Measurements from ENCODE around the gene BCL11A. TPM values are rescaled to one million over a fixed set of nuclear protein-coding genes. Genes with fewer than 3 reads are reported as not detected.
"Not testable (repeated sequence)": the region's sequence is repeated elsewhere in the genome, so short reads cannot be mapped to it uniquely, and the experiment has no call there.

BCL11A gene
- total and polyA plus RNA-seq, 4 donors: 0.08 to 8.5 (median 0.47) TPM

GRCh38 chr2:60423505-60423904 lies 129.9 kb downstream of the BCL11A start:
- Histone ChIP-seq H3K9ac (ENCODE audit: low read depth in 1 of 2, low read length in 2 of 2) (no peak overlapping the region), H3K9me3 (ENCODE audit: control insufficient read depth in 4 of 4, low read length in 3 of 4) (no peaks in the 10 kb centered on the region), H3K27ac (ENCODE audit: low read depth in 1 of 2, low read length in 2 of 2) (no peak overlapping the region), H3K36me3 (ENCODE audit: control insufficient read depth in 4 of 4, insufficient read depth in 3 of 4, low read depth in 1 of 4, low read length in 3 of 4) (peaks cover 0 to 1% (median 0%) of the 10 kb centered on the region in 4 donors), H3K4me3 (ENCODE audit: low read depth in 1 of 3, low read length in 3 of 3) (no peak overlapping the region), H3K4me1 (ENCODE audit: control insufficient read depth in 4 of 4, insufficient read depth in 4 of 4, low read length in 3 of 4) (no peaks in the 10 kb centered on the region), H3K27me3 (ENCODE audit: control insufficient read depth in 4 of 4, insufficient read depth in 4 of 4, low read length in 3 of 4) (no peaks in the 10 kb centered on the region)
- TF ChIP-seq SP1 (IDR thresholded peaks at IDR 0.05) (no peak), CTCF (IDR thresholded peaks at IDR 0.05; ENCODE audit: low read depth, low read length, missing input control) (no peak), FOXA1 (IDR thresholded peaks at IDR 0.05) (no peak), MAX (IDR thresholded peaks at IDR 0.05) (no peak), JUND (IDR thresholded peaks at IDR 0.05) (no peak), RXRA (IDR thresholded peaks at IDR 0.05) (no peak), HNF4A (conservative IDR thresholded peaks at IDR 0.05) (no peak), RAD21 (IDR thresholded peaks at IDR 0.05) (no peak), HNF4G (IDR thresholded peaks at IDR 0.05) (no peak)
- DNase-seq (ENCODE audit: low spot score): no peak
- whole genome bisulfite sequencing: 74% methylated on average over 1 of the region's 1 CpG

- 67% methylated on average over 7 of the region's 7 CpGs for WGBS
- TF ChIP-seq HNF4G (IDR thresholded peaks at IDR 0.05) (no peak), NR2F2 (IDR thresholded peaks at IDR 0.05) (no peak), GABPA (IDR thresholded peaks at IDR 0.05 in 1 of 2, conservative IDR thresholded peaks at IDR 0.05 in 1 of 2) (no peak), CTCF (IDR thresholded peaks at IDR 0.05; ENCODE audit: low read depth, low read length, missing input control) (no peak), MAX (IDR thresholded peaks at IDR 0.05) (no peak), SP1 (IDR thresholded peaks at IDR 0.05) (no peak), HNF4A (conservative IDR thresholded peaks at IDR 0.05) (no peak), JUND (IDR thresholded peaks at IDR 0.05) (no peak), RXRA (IDR thresholded peaks at IDR 0.05) (no peak), FOXA1 (IDR thresholded peaks at IDR 0.05) (no peak)
- peaks cover 0 to 1% (median 0%) of the 10 kb centered on the region in 4 donors for H3K36me3 ChIP-seq (ENCODE audit: control insufficient read depth in 4 of 4, insufficient read depth in 3 of 4, low read depth in 1 of 4, low read length in 3 of 4)
- H3K4me1 ChIP-seq (ENCODE audit: control insufficient read depth in 4 of 4, insufficient read depth in 4 of 4, low read length in 3 of 4): no peaks in the 10 kb centered on the region
- no peaks in the 10 kb centered on the region for H3K27me3 ChIP-seq (ENCODE audit: control insufficient read depth in 4 of 4, insufficient read depth in 4 of 4, low read length in 3 of 4)
- no peak overlapping the region for H3K9ac ChIP-seq (ENCODE audit: low read depth in 1 of 2, low read length in 2 of 2)
- H3K9me3 ChIP-seq (ENCODE audit: control insufficient read depth in 4 of 4, low read length in 3 of 4): no peaks in the 10 kb centered on the region
- no peak overlapping the region for H3K27ac ChIP-seq (ENCODE audit: low read depth in 1 of 2, low read length in 2 of 2)
- H3K4me3 ChIP-seq (ENCODE audit: low read depth in 1 of 3, low read length in 3 of 3): no peak overlapping the region
- DNase-seq (ENCODE audit: low spot score): no peak
Observed at GRCh38 chr2:60422826-60423483, 130.5 kb downstream of the BCL11A start.

- peaks cover 2 to 13% (median 11%) of the 10 kb centered on the region in 4 donors for H3K4me1 ChIP-seq (ENCODE audit: control insufficient read depth in 4 of 4, insufficient read depth in 4 of 4, low read length in 3 of 4)
- not testable (repeated sequence) for H3K27me3 ChIP-seq (ENCODE audit: control insufficient read depth in 4 of 4, insufficient read depth in 4 of 4, low read length in 3 of 4); H3K9ac ChIP-seq (ENCODE audit: low read depth in 1 of 2, low read length in 2 of 2); DNase-seq (ENCODE audit: low spot score); H3K36me3 ChIP-seq (ENCODE audit: control insufficient read depth in 4 of 4, insufficient read depth in 3 of 4, low read depth in 1 of 4, low read length in 3 of 4); H3K9me3 ChIP-seq (ENCODE audit: control insufficient read depth in 4 of 4, low read length in 3 of 4); H3K4me3 ChIP-seq (ENCODE audit: low read depth in 1 of 3, low read length in 3 of 3); H3K27ac ChIP-seq (ENCODE audit: low read depth in 1 of 2, low read length in 2 of 2)
- 87% methylated on average over 1 of the region's 1 CpG for WGBS
Observed at GRCh38 chr2:60417210-60417609, 136.2 kb downstream of the BCL11A start.

Measured in liver (tissue), 9 donors.